ENCODE measurements around the gene PCDHGA9.
"Not testable (repeated sequence)": the region's sequence is repeated elsewhere in the genome, so short reads cannot be mapped to it uniquely, and the experiment has no call there.

PCDHGA9 gene

GRCh38 chr5:141382469-141383294 lies 19.9 kb upstream of the PCDHGA9 start, which contains the start of gene PCDHGA7:
TSS of gene PCDHGA7 (plus strand) at chr5:141382742. CDS start at chr5:141382900, 158 bp downstream.
- no peaks in the 10 kb centered on the region for H3K36me3 ChIP-seq (replicated peaks; ENCODE audit: insufficient read depth, low read length)
- peak within 1 kb of the TSS; percentile 85 for H2AFZ ChIP-seq (ENCODE audit: low read length)
- H3K4me1 ChIP-seq (ENCODE audit: low read length), result no peaks in the 10 kb centered on the region
- H3K27me3 ChIP-seq (replicated peaks; ENCODE audit: insufficient read depth, low read length), result peaks cover 8% of the 10 kb centered on the region; the same call in 1 of the 2 replicates
- no peaks in the 10 kb centered on the region for H4K20me1 ChIP-seq (ENCODE audit: insufficient read depth, low read length)
- H3K9ac ChIP-seq (ENCODE audit: low read length), result peak within 1 kb of the TSS; percentile 23; the same call in 1 of the 2 replicates
- H3K4me2 ChIP-seq (ENCODE audit: low read depth, low read length), result peak within 1 kb of the TSS; percentile 66
- no peak within 1 kb of the TSS for H3K27ac ChIP-seq (ENCODE audit: low read length)
- peak within 1 kb of the TSS; percentile 80 for H3K4me3 ChIP-seq (ENCODE audit: low read length)
- DNase-seq, result peak; percentile 60
- H3K9me3 ChIP-seq (replicated peaks; ENCODE audit: insufficient read depth, low read length), result no peaks in the 10 kb centered on the region
- no peaks in the 10 kb centered on the region for H3K9me2 ChIP-seq (replicated peaks; ENCODE audit: insufficient read depth, low read length)
- no peak for TF ChIP-seq EZH2 (optimal IDR thresholded peaks at IDR 0.05; ENCODE audit: low read depth, low read length)
- no peak for TF ChIP-seq EZH2phosphoT487 (IDR thresholded peaks at IDR 0.05; ENCODE audit: low read length)
- peak; percentile 76 for TF ChIP-seq CTCF (IDR thresholded peaks at IDR 0.05; ENCODE audit: low read length)
- no peaks in the 10 kb centered on the region for H3K79me2 ChIP-seq (ENCODE audit: low read length)
- no peaks in the 10 kb centered on the region for H3F3A ChIP-seq (ENCODE audit: insufficient read depth, low read length)

- H3K27ac ChIP-seq (ENCODE audit: low read length), result no peak overlapping the region
- no peaks in the 10 kb centered on the region for H3K9me2 ChIP-seq (replicated peaks; ENCODE audit: insufficient read depth, low read length)
- peak overlapping the region; percentile 66; the same call in 1 of the 2 replicates for H3K4me2 ChIP-seq (ENCODE audit: low read depth, low read length)
- no peaks in the 10 kb centered on the region for H4K20me1 ChIP-seq (ENCODE audit: insufficient read depth, low read length)
- H3F3A ChIP-seq (ENCODE audit: insufficient read depth, low read length), result no peaks in the 10 kb centered on the region
- peaks cover 6% of the 10 kb centered on the region; the same call in 1 of the 2 replicates for H3K27me3 ChIP-seq (replicated peaks; ENCODE audit: insufficient read depth, low read length)
- no peaks in the 10 kb centered on the region for H3K79me2 ChIP-seq (ENCODE audit: low read length)
- TF ChIP-seq CTCF (IDR thresholded peaks at IDR 0.05; ENCODE audit: low read length) (no peak), EZH2phosphoT487 (IDR thresholded peaks at IDR 0.05; ENCODE audit: low read length) (no peak), EZH2 (optimal IDR thresholded peaks at IDR 0.05; ENCODE audit: low read depth, low read length) (no peak)
- no peaks in the 10 kb centered on the region for H3K4me1 ChIP-seq (ENCODE audit: low read length)
- H2AFZ ChIP-seq (ENCODE audit: low read length), result no peak overlapping the region; the same call in 1 of the 2 replicates
- no peaks in the 10 kb centered on the region for H3K9me3 ChIP-seq (replicated peaks; ENCODE audit: insufficient read depth, low read length)
- H3K36me3 ChIP-seq (replicated peaks; ENCODE audit: insufficient read depth, low read length), result no peaks in the 10 kb centered on the region
- no peak overlapping the region for H3K9ac ChIP-seq (ENCODE audit: low read length)
- peak overlapping the region; percentile 80 for H3K4me3 ChIP-seq (ENCODE audit: low read length)
- DNase-seq, result no peak
Measured at GRCh38 chr5:141383345-141383744, 19.2 kb upstream of the PCDHGA9 start.

- no peak for TF ChIP-seq CTCF (IDR thresholded peaks at IDR 0.05; ENCODE audit: low read length)
- Histone ChIP-seq H3F3A (ENCODE audit: insufficient read depth, low read length) (no peaks in the 10 kb centered on the region), H3K4me2 (ENCODE audit: low read depth, low read length) (no peak overlapping the region), H3K79me2 (ENCODE audit: low read length) (no peaks in the 10 kb centered on the region), H3K9me2 (replicated peaks; ENCODE audit: insufficient read depth, low read length) (no peaks in the 10 kb centered on the region), H3K36me3 (replicated peaks; ENCODE audit: insufficient read depth, low read length) (no peaks in the 10 kb centered on the region), H3K4me3 (ENCODE audit: low read length) (no peak overlapping the region), H3K9me3 (replicated peaks; ENCODE audit: insufficient read depth, low read length) (no peaks in the 10 kb centered on the region), H3K4me1 (ENCODE audit: low read length) (no peaks in the 10 kb centered on the region), H3K9ac (ENCODE audit: low read length) (no peak overlapping the region), H3K27ac (ENCODE audit: low read length) (no peak overlapping the region), H3K27me3 (replicated peaks; ENCODE audit: insufficient read depth, low read length) (peaks cover 6% of the 10 kb centered on the region; the same call in 1 of the 2 replicates), H4K20me1 (ENCODE audit: insufficient read depth, low read length) (no peaks in the 10 kb centered on the region), H2AFZ (ENCODE audit: low read length) (no peak overlapping the region)
- DNase-seq, result no peak
Measured at GRCh38 chr5:141384471-141385267, 17.9 kb upstream of the PCDHGA9 start.

GRCh38 chr5:141387557-141388311 lies 14.8 kb upstream of the PCDHGA9 start, which contains the start of gene PCDHGB4:
TSS of gene PCDHGB4 (plus strand) at chr5:141387698. CDS start at chr5:141387885, 187 bp downstream.
- H2AFZ ChIP-seq (ENCODE audit: low read length); H3K9me3 ChIP-seq (replicated peaks; ENCODE audit: insufficient read depth, low read length); H3K36me3 ChIP-seq (replicated peaks; ENCODE audit: insufficient read depth, low read length); H4K20me1 ChIP-seq (ENCODE audit: insufficient read depth, low read length); H3K9me2 ChIP-seq (replicated peaks; ENCODE audit: insufficient read depth, low read length); H3K27ac ChIP-seq (ENCODE audit: low read length); H3K4me1 ChIP-seq (ENCODE audit: low read length); H3K9ac ChIP-seq (ENCODE audit: low read length); DNase-seq; H3F3A ChIP-seq (ENCODE audit: insufficient read depth, low read length); H3K4me3 ChIP-seq (ENCODE audit: low read length); H3K79me2 ChIP-seq (ENCODE audit: low read length): not testable (repeated sequence)
- Histone ChIP-seq H3K4me2 (ENCODE audit: low read depth, low read length) (peak within 1 kb of the TSS; percentile 43; the same call in 1 of the 2 replicates), H3K27me3 (replicated peaks; ENCODE audit: insufficient read depth, low read length) (peaks cover 11% of the 10 kb centered on the region; the same call in 1 of the 2 replicates)
